ENCODE measurements around the gene SLC35D3. TPM values are rescaled to one million over a fixed set of nuclear protein-coding genes. Genes with fewer than 3 reads are reported as not detected.
"Not testable (repeated sequence)": the region's sequence is repeated elsewhere in the genome, so short reads cannot be mapped to it uniquely, and the experiment has no call there.

SLC35D3 gene
- total RNA-seq, result not detected

GRCh38 chr6:136921936-136922684, at the start of gene SLC35D3:
Gene SLC35D3 (plus strand): TSS chr6:136922301. CDS start chr6:136922429, 128 bp downstream.
- ATAC-seq, result peak; percentile 33

- ATAC-seq, result no peak
These were observed 48.4 kb upstream of the SLC35D3 start for GRCh38 chr6:136873748-136874147.

GRCh38 chr6:136876469-136876868, 45.6 kb upstream of the SLC35D3 start:
- not testable (repeated sequence) for ATAC-seq

- no peak for ATAC-seq
These were observed 41.2 kb upstream of the SLC35D3 start for GRCh38 chr6:136880748-136881460.

GRCh38 chr6:136886091-136886490, 36.0 kb upstream of the SLC35D3 start:
- peak; percentile 89 for ATAC-seq

GRCh38 chr6:136887953-136888352, 34.1 kb upstream of the SLC35D3 start:
- no peak for ATAC-seq

GRCh38 chr6:136889271-136890193, 32.6 kb upstream of the SLC35D3 start:
- ATAC-seq, result no peak

GRCh38 chr6:136890194-136890839, 31.8 kb upstream of the SLC35D3 start:
- no peak for ATAC-seq

GRCh38 chr6:136890986-136891385, 31.1 kb upstream of the SLC35D3 start:
- no peak for ATAC-seq

GRCh38 chr6:136893187-136893586, 28.9 kb upstream of the SLC35D3 start:
- ATAC-seq, result no peak

GRCh38 chr6:136895901-136896300, 26.2 kb upstream of the SLC35D3 start:
- ATAC-seq, result no peak

- ATAC-seq, result no peak
These were observed 25.0 kb upstream of the SLC35D3 start for GRCh38 chr6:136897071-136897470.

- ATAC-seq, result no peak
These were observed 20.8 kb upstream of the SLC35D3 start for GRCh38 chr6:136901212-136901784.

GRCh38 chr6:136904477-136904876, 17.6 kb upstream of the SLC35D3 start:
- ATAC-seq, result not testable (repeated sequence)

GRCh38 chr6:136914947-136915346, 7.2 kb upstream of the SLC35D3 start:
- no peak for ATAC-seq

GRCh38 chr6:136918706-136919105, 3.4 kb upstream of the SLC35D3 start:
- no peak for ATAC-seq

- no peak for ATAC-seq
These were observed 1.9 kb upstream of the SLC35D3 start for GRCh38 chr6:136920216-136920615.

- ATAC-seq, result peak; percentile 47
These were observed 1.3 kb upstream of the SLC35D3 start for GRCh38 chr6:136920671-136921380.

- peak; percentile 41 for ATAC-seq
These were observed 643 bp upstream of the SLC35D3 start for GRCh38 chr6:136921381-136921935.

- ATAC-seq, result peak; percentile 19
These were observed 545 bp downstream of the SLC35D3 start for GRCh38 chr6:136922685-136923006.
